HG03103 (cell line): ENCODE measurements around the gene DPEP2.
A peak's percentile ranks its signal among the peaks of the same experiment; 100 is the strongest.
"Not testable (repeated sequence)": the region's sequence is repeated elsewhere in the genome, so short reads cannot be mapped to it uniquely, and the experiment has no call there.

Experiments used
- ATAC-seq: cut with Tn5 transposase; IDR thresholded peaks from one replicate; pipeline ENCODE4 v1.9.1; 2021; ENCODE audit warnings: low read depth; ENCODE audit not compliant: unreplicated experiment

DPEP2 gene

DNA sequence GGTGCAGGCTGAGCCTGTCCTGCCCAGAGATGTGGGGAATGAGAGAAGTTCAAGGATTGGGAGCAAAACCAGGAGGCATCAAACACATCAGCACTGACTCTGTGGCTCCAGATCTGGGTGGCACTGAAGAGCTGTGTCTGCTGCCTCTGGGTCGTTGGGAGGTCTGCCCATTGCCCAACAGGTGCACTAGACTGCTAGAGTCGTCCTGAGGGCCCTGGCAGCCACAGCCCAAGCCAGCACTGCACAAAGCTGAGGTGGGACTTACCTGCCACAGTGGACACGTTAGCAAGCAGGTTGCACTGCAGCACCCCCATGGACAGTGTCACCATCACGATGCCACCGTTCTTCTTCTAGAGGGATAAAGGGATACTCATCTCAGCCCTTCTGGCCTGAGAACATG, 22.3 kb downstream of the DPEP2 start:
- ATAC-seq: no peak

DNA sequence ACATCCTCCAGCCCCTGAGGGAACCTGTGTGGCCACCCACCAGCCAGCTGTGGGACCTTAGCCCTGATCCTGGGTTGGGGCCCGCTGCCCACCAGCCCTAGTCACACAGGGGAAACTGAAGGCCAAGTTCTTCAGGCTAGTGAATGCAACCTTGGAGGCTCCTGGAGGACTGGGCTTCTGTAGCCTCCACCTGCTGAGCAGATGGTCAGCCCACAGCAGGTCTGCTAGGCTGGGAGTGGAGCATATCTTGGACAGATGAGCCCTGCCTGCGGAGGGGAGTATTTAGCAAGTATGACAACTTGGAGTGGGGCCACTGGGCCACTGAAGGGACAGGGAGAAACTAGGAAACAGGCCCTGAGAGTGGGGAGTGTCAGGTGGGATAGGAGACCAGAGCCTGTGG, 23.1 kb downstream of the DPEP2 start:
- ATAC-seq: no peak

DNA sequence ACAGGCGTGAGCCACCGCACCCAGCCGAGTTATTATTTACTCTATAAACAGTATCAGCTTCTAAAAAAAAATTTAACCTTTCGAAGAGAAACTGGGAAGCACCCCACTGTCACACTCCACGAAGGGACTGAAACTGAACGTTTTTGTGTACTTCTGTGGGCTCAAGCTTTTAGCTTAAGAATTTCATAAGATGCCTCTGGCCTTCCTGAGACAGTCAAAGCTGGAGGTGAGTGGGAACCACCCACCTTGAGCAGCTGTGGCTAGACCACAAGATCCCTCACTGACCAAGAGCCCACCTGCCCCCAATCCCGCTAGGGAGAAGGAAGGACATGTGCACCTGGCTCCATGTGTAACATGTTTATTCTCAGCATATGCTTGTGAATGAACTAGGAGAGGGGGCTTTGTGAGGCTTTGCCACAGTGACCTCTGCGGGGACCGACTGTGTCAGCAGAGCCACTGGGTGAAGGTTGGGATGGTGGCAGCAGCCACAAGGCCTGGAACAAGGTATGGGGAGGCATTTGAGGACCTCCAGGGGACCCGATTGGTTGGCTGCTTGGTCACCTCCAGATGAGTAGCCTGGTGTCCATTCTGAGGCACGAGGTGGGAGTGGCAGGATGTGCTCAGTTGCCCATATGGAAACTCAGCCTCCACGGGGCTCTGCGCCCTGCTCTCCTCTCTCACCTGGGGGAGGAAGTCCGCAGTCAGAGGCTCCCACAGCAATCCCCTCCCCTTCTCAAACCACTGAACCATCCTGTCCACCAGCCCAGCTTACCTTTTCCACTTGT, 23.8 kb downstream of the DPEP2 start:
- ATAC-seq: no peak

DNA sequence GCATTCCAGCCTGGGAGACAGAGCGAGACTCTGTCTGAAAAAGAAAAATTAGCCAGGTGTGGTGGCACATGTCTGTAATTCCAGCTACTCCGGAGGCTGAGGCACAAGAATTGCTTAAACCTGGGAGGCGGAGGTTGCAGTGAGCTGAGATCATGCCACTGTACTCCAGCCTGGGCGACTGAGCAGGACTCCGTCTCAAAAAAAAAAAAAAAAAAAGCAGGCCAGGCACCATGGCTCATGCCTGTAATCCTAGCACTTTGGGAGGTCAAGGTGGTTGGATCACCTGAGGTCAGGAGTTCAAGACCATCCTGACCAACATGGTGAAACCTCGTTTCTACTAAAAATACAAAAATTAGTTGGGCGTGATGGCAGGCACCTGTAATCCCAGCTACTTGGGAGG, 27.0 kb downstream of the DPEP2 start:
- ATAC-seq: not testable (repeated sequence)

DNA sequence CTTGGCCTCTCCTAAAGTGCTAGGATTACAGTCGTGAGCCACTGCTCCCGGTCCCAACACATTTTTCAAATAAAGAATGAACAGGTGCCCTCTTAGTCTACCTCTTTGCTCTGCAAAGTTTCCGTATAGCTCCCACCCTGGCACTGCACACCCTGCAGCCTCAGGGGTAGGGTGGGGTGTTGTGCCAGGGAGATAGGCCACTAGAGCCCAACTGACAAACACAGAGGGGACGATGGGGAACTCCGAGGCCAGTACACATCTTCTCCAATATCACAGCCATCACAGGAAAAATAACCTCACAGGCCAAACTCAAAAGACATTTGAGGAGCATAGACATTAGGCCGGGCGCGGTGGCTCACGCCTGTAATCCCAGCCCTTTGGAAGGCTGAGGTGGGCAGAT, 28.2 kb downstream of the DPEP2 start:
- ATAC-seq: no peak

DNA sequence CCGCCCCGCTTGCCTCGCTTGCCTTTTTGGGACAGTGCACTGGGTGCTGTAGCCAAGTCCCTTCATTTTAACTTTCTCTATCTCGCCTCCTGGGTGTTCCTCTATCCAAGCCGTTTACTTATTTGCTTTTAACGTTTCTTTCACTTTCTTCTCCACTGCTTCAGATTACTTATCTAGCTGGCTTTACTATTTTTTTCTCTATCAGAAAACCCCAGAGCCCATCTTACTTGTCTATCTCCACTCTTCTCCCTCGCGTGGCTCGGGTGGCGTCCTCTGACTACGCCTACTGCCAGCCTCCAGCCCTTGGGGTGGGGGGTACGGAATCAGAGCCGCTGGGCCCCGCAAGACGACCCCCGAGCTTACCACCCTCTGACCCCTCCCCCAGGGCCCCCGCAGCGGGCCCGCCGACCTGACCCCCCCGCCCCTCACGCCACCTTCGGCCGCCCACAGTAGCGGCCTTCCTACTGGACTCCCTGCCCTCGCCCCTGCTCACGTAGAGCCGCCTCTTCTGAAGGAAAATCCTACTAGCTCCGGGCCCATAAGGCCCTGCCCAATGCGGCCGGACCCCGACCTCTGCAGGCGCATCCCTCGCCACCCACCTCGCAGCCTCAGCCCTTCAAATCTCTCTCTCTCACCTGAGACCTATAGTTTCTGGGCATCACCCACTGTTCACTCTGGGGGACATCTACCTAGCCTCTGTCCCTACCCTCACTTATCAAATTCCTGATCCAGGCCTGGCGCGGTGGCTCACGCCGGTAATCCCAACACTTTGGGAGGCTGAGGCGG, 29.8 kb downstream of the DPEP2 start:
- ATAC-seq: no peak

DNA sequence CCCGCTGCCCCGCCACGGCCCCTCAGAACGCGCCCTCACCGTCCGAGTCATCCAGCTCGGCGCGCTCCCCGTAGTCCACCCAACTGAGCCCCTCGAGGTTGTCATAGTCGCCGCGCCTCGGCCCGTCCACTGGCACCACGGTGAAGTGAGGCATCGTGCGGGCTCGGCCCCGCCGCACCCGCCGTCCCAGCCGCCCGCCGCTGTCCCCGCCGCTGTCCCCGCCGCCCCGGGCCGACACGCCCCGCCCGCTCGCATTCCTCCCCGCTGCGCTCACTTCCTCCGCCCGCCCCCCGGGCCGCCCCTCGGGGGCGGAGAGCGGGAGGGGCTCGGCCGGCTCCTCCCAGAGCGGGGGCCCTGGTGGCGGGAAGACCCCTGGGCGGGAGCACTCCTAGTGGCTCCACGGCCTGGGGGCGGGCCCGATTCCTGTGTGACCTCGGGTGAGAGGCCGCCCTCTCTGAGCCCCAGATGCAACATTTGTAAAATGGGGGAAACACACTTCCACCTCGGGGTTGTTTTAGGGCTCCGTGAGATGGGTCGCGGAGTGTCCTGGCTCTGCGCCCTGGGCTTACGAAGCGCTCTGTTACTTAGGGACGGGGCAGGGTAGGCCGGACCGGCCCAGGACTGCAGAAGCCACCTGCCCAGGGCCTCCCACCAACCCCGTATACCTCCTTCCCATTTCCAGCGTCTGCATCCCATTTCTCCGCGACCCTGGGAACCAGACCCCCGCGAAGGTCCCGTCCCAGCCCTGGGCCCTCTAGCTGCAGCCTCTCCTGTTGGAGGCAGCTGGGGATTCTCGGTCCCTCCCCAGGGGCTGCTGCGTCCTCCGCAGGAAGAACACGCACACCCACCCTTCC, 30.7 kb downstream of the DPEP2 start, which contains the start of gene SLC12A4:
SLC12A4 (minus strand) TSS at position 238 of the 854 bp plus-strand sequence; CDS start at position 154, 84 bp downstream.
- peak; percentile 56 for ATAC-seq

DNA sequence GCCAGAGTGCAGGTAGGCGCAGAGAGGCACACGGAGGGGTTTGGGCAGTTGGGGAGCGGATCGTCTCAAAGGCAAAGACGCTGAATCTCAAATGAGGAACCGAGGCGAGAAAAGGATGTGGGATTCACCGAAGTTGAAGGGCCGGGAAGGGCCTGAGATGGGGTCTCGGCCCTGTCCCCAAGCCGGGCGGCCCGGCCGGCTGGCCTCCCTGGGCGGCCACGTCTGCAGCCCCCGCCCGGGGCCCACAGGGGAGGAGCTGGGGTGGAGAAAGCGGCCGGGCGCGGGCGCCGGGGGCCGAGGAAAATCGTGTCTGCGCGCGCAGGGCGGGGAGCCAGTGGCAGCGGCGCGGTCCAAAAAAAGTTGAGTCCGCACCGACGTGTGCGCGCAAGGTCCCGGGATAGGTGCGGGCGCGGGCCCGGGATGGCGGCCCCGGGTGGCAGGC, 31.3 kb downstream of the DPEP2 start:
- ATAC-seq: peak; percentile 23

DNA sequence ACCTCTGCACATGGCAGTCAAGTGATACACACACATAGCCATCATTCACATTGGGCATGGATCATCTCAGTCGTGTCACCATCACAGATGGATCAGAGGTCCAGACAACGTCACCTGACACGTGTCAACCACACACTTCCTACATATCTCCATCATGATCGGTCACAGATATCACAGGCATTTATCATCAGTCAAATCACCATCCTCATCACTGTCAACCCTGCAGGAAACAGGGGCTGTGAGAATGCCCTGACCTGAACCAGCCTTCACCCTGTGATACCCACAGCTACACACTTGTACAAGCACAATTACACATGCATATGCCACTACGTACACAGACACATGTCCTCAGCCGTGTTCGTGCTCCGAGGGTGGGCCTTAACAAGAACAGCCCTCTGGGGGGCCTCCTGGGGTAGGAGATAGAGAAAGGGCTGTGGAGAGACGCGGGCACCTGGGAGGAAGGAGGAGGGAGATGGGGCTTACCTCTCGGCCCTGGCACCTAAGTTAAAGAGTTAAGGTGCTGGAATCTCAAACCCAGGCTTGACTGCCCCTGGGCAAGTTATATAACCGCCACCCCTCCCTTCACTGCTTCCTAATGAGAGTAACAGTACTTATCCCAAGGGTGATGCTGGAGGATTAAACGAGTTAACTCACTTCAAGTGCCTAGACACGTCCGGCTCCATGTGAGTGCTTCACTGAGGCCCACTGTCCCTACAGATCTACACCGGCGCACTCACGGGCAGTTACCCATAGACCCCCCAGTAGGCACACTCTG, 31.9 kb downstream of the DPEP2 start:
- ATAC-seq: no peak

DNA sequence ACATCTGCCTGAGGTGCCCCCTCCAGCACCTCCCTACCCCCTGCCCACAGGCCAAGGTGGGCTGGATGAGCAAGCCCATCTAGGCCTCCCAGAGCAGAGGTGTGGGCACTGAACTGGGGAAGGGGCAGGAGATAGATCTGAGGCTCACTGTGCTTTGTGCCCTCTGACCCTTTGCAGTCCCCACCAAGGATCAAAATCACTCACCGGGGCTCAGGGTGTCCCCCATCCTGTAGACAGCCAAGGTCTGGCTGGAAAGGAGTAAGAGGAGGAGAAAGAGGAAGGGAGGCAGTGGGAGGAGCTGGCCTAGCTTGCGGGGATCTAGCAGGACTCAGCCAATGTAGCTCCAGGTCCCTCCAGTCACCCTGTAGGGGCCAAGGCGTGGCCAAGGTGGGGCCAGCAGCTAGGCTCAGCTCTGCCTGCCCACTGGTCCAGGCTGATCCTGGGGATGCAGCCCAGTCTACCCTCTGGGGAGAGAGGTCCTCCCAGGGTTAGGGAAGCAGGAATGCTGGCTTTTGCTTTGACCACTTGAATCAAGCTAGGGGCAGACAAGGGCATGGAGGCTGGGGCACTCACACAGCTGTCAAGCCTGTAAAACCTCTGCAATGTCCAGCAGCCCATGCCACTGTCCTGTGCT, 32.6 kb downstream of the DPEP2 start:
- ATAC-seq: no peak

DNA sequence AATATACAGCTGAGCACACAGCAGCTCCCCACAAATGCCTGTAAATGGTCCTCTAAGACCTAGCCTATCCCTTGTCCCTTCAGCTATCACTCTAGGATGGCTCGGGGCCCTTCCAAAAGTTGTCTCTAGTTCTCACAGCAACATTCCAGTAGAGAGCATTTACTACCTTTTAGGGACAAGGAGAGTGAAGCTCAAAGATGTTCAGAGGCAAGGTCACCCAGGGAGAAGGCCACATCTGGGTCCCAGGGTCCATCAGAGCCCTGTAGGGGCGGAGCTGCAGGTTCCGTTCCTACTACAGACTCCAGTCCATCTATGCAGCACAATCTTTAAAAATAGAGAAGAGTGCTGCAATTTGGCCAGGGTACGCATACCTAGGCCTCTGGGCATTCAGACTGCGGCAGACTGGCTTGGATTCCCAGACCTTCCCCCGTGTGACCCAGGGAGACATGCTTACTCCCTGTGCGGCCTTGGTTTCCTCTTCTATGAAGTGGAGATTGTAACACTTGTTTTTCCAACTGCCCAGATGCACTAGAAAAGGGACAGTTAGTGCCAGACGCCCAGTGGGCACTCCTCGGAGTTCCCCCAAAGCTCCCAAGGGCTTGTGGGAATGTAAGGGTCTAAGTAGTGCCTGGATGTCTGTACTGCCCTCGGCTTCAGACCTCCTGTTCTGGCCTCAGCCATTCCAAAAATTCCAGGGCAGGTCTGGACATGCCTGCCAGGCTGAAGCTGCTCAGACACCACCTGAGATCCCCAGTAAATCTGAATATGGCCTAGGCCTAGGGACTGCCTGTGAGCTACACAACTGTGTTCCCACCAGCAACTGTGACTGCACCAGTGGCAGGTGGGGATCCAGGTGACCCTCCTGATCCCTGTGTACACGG, 33.4 kb downstream of the DPEP2 start:
- no peak for ATAC-seq

DNA sequence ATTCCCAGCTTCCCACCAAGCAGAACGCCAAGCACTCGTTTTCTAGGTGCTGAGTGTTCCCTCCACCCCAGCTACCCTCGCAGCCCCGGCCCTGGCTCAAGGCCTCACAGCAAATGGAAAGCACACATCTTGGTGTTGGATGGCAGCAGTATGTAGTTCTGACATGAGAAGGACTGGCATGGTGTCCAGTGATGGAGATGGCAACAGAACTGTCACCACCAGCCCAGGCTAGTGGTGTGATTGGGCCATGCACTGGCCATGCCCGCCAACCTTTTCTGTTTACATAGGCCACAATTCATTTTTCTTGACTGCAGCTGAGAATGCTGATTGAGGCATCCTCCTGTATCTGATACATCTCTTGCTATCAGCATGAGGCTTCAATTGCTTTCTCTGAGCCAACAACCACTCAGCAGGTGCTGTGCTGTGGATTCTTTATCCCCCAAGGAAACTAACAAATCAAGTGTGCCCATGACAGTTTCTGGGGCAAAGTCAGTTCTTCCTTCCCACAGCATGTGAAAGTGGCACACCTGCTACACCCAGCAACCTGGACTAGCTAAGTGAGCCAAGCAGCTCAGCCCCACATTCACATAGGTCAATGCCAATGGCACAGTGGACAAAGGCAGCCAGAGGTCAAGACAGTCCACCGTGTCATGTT, 34.7 kb downstream of the DPEP2 start:
- no peak for ATAC-seq

DNA sequence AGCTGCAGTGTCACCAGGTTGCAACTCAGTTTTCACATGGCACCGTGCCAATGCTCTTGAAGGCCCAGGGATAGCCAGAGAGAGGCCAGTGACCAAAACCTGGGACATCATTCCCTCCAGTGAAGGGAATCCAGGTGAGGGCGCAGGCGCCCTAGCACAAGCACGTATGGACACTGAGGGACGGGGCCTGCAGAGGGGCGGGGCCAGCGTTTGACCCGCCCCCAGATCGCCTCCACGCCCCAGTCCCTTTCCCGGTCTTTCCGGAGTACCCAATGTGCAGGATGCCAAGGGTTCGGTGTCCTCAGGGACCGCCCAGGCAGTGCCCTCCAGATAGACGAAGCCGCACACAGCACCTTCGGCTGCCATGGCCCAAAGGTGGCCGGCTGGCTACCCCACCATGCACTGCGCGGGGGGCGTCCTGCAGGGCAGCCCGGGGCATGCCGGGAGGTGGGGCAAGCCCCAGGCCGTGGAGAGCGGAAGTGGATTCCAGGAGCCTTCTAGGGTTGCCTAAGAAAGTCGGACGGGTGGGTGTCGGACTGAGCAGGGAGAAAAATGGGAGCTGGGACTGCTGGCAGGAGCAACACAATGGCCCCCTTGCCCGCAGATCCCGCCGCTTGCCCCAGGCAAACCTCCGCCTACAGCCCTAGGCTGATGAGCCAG, 35.5 kb downstream of the DPEP2 start:
- ATAC-seq: no peak

DNA sequence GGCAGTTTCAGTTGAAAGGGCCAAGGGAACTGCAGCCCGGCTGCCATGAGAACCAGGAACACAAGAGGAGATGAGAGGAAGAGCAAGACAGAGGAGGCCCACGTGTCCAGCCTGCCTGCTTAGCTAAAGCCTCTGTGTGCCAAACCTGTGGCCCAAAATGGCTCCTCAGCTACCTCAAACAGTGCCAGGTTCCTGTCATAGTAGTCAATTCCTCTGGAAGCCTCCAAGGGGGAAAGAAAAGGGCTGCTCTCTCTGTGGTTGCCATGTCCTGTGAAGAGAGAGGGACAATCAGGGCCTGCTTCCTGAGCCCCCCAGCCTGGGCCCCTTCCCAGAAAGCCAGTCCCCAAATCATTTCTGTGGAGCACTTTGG, 36.0 kb downstream of the DPEP2 start:
- no peak for ATAC-seq

DNA sequence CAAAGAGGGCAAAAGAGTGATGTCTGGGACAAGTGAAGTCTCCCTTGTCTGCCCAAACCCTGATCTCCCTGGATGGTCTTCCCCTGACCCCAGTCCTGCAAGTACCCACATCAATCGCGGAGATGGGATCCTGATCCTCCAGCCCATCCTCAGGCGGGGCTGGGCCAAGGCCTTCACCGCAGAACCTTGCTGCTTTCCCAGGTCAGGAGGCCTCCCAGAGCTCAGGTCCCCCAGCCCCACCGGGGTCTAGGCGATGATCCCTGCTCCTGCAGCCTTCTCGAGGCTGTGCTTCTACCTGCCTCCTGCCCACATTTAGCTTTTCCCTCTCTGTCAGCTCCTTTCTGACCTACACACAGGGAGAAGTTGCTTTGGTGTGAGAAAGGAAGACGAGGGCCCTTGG, 37.1 kb downstream of the DPEP2 start:
- ATAC-seq: no peak

DNA sequence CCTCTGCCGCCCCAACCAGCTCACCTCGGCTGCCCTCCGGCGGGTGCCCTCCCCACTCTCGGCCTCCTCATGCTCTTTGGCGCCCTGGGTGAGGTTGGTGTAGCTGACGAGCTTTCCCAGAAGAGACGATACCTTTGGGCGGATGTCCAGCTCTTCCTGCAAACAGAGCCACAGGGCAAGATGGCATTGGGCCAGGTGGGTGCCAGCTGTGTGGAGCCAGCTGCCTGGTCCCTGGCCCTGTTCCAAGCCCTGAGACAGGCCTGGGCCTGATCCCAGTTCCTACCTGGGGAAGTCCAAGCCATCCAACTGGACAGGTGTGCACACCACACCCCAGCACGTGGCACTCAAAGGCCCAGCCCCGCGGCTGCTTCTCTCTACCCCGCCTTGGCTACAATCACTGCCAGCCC, 37.7 kb downstream of the DPEP2 start:
- no peak for ATAC-seq

DNA sequence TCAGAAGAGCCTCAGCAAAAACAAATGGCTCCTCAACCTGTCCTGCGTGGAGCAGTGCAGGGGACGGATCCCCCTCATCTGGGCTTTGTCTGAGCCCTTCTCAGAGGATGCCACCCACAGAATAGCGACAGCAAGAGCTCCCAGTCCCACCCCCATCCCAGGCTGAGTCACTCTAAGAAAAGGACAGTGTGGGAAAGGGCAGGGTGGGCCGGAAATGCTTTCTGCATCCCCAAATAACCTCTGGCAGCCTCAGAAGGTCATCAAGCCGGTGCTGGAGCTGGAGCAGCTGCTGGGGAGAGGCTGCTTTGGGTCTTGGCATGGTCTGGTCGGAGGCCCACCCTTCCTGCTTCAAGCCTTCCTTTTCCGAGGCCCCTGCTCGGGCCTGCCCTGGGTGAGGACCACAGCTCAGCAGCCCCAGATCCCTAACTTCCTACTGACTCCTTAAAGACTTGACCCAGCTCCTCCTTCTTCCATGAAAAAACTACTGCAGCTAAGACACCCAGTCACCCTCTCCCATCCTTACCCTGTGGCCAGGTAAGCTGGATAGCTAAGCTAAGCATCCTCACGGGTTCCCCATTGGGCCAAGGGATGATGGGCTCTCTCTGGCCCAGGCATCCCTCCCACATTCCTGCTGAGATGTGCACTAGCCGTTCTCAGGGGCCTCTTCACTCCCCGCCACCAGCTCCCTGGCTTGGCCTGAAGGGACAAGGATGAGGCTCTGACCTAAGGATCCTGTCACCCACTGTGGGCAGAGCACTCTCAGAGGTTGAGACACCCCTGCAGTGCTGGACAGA, 39.6 kb downstream of the DPEP2 start:
- ATAC-seq: no peak
